ENCODE data around the gene SLC12A7. TPM values are rescaled to one million over a fixed set of nuclear protein-coding genes. Genes with fewer than 3 reads are reported as not detected.
A peak's percentile ranks its signal among the peaks of the same experiment; 100 is the strongest.

Gene SLC12A7
- total RNA-seq, 1 experiment from 2014 or later, result 28.1 TPM

DNA sequence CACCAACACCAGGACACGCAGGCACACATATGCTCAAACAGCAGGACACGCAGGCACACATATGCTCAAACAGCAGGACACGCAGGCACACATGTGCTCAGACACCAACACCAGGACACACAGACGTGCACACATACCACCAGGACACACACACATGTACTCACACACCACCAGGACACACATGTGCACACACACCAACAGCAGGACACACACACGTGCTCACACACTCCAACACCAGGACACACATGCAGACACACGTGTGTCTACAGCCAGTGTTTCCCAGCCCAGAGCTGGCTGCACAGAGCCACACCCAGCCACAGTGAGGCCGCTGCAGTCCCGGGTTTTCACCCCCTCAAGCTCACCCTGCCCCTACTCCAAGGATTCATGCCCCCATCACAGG lies 25.0 kb upstream of the SLC12A7 start (continued):
- TF ChIP-seq TEAD4 (CRISPR knock-in tag; IDR thresholded peaks at IDR 0.05) (no peak), E2F5 (CRISPR knock-in tag; IDR thresholded peaks at IDR 0.05) (no peak), ZNF232 (CRISPR knock-in tag; IDR thresholded peaks at IDR 0.05) (no peak), FOXP1 (CRISPR knock-in tag; IDR thresholded peaks at IDR 0.05; ENCODE audit: borderline replicate concordance) (no peak), ZNF671 (CRISPR knock-in tag; IDR thresholded peaks at IDR 0.05) (no peak), ZNF423 (CRISPR knock-in tag; IDR thresholded peaks at IDR 0.05) (no peak), ZNF396 (CRISPR knock-in tag; IDR thresholded peaks at IDR 0.05; ENCODE audit: borderline replicate concordance) (no peak), SMAD4 (CRISPR knock-in tag; IDR thresholded peaks at IDR 0.05) (no peak), ETV6 (CRISPR knock-in tag; IDR thresholded peaks at IDR 0.05) (no peak), MAX (CRISPR knock-in tag; IDR thresholded peaks at IDR 0.05) (no peak), ERG (CRISPR knock-in tag; IDR thresholded peaks at IDR 0.05) (no peak)

DNA sequence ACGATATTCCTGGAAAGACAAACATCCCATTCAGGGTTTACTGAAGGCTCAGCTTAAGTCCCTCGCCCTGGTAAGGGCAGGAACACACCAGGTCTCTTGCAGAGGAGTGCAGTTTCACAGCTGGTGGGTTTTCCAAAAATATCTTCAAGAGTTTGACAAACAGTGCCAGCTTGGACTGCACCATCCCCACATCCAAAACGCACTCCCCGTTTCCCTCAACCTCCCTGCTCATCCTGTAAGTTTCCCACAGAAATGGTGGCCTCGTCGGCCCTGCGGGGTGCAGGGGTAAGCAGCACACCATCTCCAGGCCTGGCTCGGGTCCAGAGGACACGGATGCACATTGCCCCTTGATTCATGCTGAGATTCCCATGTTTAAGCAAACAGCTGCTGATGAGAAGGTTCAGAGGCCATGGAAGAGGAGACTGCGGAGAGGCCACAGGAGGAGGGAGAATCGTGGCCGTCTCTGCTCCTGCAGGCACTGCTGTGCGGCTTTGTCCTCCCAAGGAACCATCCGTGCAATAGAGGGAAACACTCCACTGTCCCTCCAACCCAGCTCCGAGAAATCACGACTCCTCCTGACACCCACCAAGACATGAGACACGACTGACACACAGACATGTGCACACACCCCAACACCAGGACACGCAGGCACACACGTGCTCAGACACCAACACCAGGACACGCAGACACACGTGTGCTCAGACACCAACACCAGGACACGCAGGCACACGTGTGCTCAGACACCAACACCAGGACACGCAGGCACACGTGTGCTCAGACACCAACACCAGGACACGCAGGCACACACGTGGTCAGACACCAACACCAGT lies 24.0 kb upstream of the SLC12A7 start:
- ChIA-PET CTCF (no interaction called here), POLR2A (no interaction called here)
- TF ChIP-seq KAT7 (CRISPR knock-in tag; IDR thresholded peaks at IDR 0.05; ENCODE audit: borderline replicate concordance), result no peak
- TF ChIP-seq ZNF263 (CRISPR knock-in tag; IDR thresholded peaks at IDR 0.05; ENCODE audit: low read depth), result no peak
- no peak for TF ChIP-seq ATF1 (CRISPR knock-in tag; IDR thresholded peaks at IDR 0.05)
- no peak for TF ChIP-seq ELF4 (CRISPR knock-in tag; IDR thresholded peaks at IDR 0.05; ENCODE audit: low read depth)
- TF ChIP-seq ZNF425 (CRISPR knock-in tag; conservative IDR thresholded peaks at IDR 0.05), result no peak
- TF ChIP-seq PREB (CRISPR knock-in tag; IDR thresholded peaks at IDR 0.05; ENCODE audit: borderline replicate concordance), result no peak
- no peak for TF ChIP-seq RORB (CRISPR knock-in tag; IDR thresholded peaks at IDR 0.05)
- H3K4me3 Mint-ChIP-seq, result no peak overlapping the region
- H3K27ac Mint-ChIP-seq, result peak overlapping the region; percentile 88
- peaks cover 9% of the 10 kb centered on the region for H3K4me1 Mint-ChIP-seq
- no peaks in the 10 kb centered on the region; the same call in 1 of the 2 replicates for H3K27me3 Mint-ChIP-seq (ENCODE audit: low read depth)
- peaks cover 9% of the 10 kb centered on the region for H3K9me3 Mint-ChIP-seq
- DNase-seq (ENCODE audit: low spot score) (no peak), ATAC-seq (no peak)
- no peaks in the 10 kb centered on the region for H3K36me3 Mint-ChIP-seq

GRCh38 chr5:1134478-1134877 lies 22.6 kb upstream of the SLC12A7 start:
- TF ChIP-seq GABPB1 (CRISPR knock-in tag; IDR thresholded peaks at IDR 0.05), result no peak
- TF ChIP-seq SP1 (CRISPR knock-in tag; conservative IDR thresholded peaks at IDR 0.05), result no peak
- no peak for TF ChIP-seq FOXK1 (CRISPR knock-in tag; IDR thresholded peaks at IDR 0.05)
- no peak overlapping the region for H3K27ac Mint-ChIP-seq
- H3K27me3 Mint-ChIP-seq (ENCODE audit: low read depth), result no peaks in the 10 kb centered on the region; the same call in 1 of the 2 replicates
- H3K4me3 Mint-ChIP-seq, result no peak overlapping the region
- no peak for ATAC-seq
- CTCF ChIA-PET, result interaction anchor here (1.0 to 1.3 kb wide), 3 partner anchors 15 to 211 kb away, joined by 3 read pairs; no protein-coding TSS in a partner anchor
- peaks cover 9% of the 10 kb centered on the region for H3K4me1 Mint-ChIP-seq
- no peaks in the 10 kb centered on the region for H3K36me3 Mint-ChIP-seq
- peaks cover 9% of the 10 kb centered on the region for H3K9me3 Mint-ChIP-seq
- POLR2A ChIA-PET, result interaction anchor here (0.6 kb wide), 1 partner anchor 114 kb away, joined by 6 read pairs; no protein-coding TSS in a partner anchor
- no peak for DNase-seq (ENCODE audit: low spot score)
